ENCODE data around the gene KANK3. TPM values are rescaled to one million over a fixed set of nuclear protein-coding genes. Genes with fewer than 3 reads are reported as not detected.
"Not testable (repeated sequence)": the region's sequence is repeated elsewhere in the genome, so short reads cannot be mapped to it uniquely, and the experiment has no call there.

The KANK3 gene
- total and polyA plus RNA-seq, 9 of the 15 experiments (the other 6 are each of a cell fraction or from before 2014, with no cell fraction given) = 0.03 to 0.40 (median 0.08) TPM; not detected in 6

DNA sequence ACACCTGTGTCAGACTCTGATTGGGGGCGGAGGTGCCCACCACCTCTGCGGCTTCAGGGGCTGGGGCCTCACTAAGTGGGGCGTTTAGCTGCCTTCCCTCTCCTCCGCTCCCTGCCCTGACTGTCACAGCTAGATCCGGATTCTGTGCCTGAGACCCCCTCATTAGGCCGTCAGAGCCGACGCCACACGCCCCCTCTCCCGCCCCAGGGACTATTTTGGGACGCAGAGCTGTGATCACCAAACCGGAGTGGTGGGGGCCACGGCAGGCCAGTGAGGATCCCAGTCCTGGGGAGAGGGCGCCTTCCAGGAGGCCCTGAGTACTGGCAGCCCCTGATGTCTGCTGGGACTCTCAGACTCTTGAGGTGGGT is 762 bp downstream of the KANK3 start:
- Histone ChIP-seq H4K20me1 (replicated peaks; ENCODE audit: control insufficient read depth, insufficient read depth, low read length) (no peaks in the 10 kb centered on the region), H3K9me1 (ENCODE audit: control insufficient read depth, insufficient read depth, low read length) (no peaks in the 10 kb centered on the region), H2AFZ (ENCODE audit: low read depth, low read length) (no peak overlapping the region), H3K4me1 (replicated peaks in 1 of 2; ENCODE audit: control insufficient read depth in 2 of 2, insufficient read depth in 2 of 2, low read length in 2 of 2) (peaks cover 0 to 25% of the 10 kb centered on the region in 2 experiments; a peak in 3 of 5 replicates), H3K27me3 (ENCODE audit: control insufficient read depth in 2 of 2, insufficient read depth in 2 of 2, low read length in 2 of 2) (peaks cover 0 to 3% of the 10 kb centered on the region in 2 experiments; a peak in 1 of 5 replicates), H3K4me3 (no peak overlapping the region), H3K27ac (ENCODE audit: extremely low read depth, low read depth, low read length) (no peak overlapping the region), H3K9me3 (replicated peaks; ENCODE audit: control insufficient read depth, insufficient read depth, low read depth, low read length) (no peaks in the 10 kb centered on the region), H3K79me2 (ENCODE audit: control insufficient read depth, insufficient read depth, low read length) (no peaks in the 10 kb centered on the region), H3K4me2 (ENCODE audit: insufficient read depth, low read length) (no peak overlapping the region), H3K9ac (ENCODE audit: insufficient read depth in 1 of 2, low read depth in 2 of 2, low read length in 2 of 2) (peak overlapping the region in 1 of 2 experiments; percentile 58; a peak in 1 of 4 replicates), H3K36me3 (ENCODE audit: control insufficient read depth, insufficient read depth, low read length) (no peaks in the 10 kb centered on the region)
- ChIA-PET POLR2A (interaction anchor here (0.9 to 1.0 kb wide), 2 partner anchors 104 to 172 kb away, joined by 3 to 5 read pairs; partner anchors contain the start of gene ZNF414), CTCF (ENCODE audit: low intra/inter-chr PET ratio) (interaction anchor here (0.6 kb wide), 1 partner anchor 10 kb away, joined by 3 read pairs; no protein-coding TSS in a partner anchor)
- no TSS peak for BruUV-seq (replicated peaks)
- ATAC-seq = no peak
- TF ChIP-seq ZBTB1 (CRISPR knock-in tag; IDR thresholded peaks at IDR 0.05; ENCODE audit: borderline replicate concordance, low read depth) (no peak), STAT5B (CRISPR knock-in tag; IDR thresholded peaks at IDR 0.05) (no peak), CBFA2T2 (conservative IDR thresholded peaks at IDR 0.05) (no peak), ESRRA (IDR thresholded peaks at IDR 0.05; ENCODE audit: borderline replicate concordance, low read depth) (no peak), DDX20 (tag; IDR thresholded peaks at IDR 0.05; ENCODE audit: low read depth) (no peak), BACH1 (tag; IDR thresholded peaks at IDR 0.05) (no peak), ETV1 (tag; conservative IDR thresholded peaks at IDR 0.05; ENCODE audit: low read depth) (no peak)
- TF ChIP-seq, protein P1, sequence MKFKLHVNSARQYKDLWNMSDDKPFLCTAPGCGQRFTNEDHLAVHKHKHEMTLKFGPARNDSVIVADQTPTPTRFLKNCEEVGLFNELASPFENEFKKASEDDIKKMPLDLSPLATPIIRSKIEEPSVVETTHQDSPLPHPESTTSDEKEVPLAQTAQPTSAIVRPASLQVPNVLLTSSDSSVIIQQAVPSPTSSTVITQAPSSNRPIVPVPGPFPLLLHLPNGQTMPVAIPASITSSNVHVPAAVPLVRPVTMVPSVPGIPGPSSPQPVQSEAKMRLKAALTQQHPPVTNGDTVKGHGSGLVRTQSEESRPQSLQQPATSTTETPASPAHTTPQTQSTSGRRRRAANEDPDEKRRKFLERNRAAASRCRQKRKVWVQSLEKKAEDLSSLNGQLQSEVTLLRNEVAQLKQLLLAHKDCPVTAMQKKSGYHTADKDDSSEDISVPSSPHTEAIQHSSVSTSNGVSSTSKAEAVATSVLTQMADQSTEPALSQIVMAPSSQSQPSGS (CRISPR knock-in tag; IDR thresholded peaks at IDR 0.05) = no peak
- TF ChIP-seq, protein P2, sequence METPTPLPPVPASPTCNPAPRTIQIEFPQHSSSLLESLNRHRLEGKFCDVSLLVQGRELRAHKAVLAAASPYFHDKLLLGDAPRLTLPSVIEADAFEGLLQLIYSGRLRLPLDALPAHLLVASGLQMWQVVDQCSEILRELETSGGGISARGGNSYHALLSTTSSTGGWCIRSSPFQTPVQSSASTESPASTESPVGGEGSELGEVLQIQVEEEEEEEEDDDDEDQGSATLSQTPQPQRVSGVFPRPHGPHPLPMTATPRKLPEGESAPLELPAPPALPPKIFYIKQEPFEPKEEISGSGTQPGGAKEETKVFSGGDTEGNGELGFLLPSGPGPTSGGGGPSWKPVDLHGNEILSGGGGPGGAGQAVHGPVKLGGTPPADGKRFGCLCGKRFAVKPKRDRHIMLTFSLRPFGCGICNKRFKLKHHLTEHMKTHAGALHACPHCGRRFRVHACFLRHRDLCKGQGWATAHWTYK (CRISPR knock-in tag; IDR thresholded peaks at IDR 0.05) = no peak
- intact Hi-C loops (cut with micrococcal nuclease) (no loop called here), in situ Hi-C loops (cut with MboI) (no loop called here)
- no peak for FAIRE-seq
- 48% methylated on average over 13 of the region's 14 CpGs for WGBS (ENCODE audit: insufficient coverage, low coverage, missing lambda C conversion rate)
- DNase-seq (ENCODE audit: extremely low read depth in 1 of 4, low spot score in 3 of 4) = no peak

DNA sequence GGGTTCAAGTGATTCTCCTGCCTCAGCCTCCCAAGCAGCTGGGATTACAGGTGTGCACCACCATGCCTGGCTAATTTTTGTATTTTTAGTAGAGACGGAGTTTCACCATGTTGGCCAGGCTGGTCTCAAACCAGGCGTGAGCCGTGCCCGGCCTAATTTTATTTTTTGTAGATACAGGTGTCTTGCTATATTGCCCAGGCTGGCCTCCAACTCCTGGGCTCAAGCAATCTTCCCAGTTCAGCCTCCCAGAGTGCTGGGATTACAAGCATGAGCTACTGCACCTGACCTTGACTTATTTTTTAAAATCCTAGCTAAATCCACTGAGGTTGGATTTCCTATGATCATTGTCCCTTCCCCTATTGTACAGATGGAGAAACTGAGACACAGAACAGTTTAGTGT is 1.6 kb downstream of the KANK3 start:
- H3K4me2 ChIP-seq (ENCODE audit: insufficient read depth, low read length); H3K79me2 ChIP-seq (ENCODE audit: control insufficient read depth, insufficient read depth, low read length); ATAC-seq; H2AFZ ChIP-seq (ENCODE audit: low read depth, low read length); H4K20me1 ChIP-seq (replicated peaks; ENCODE audit: control insufficient read depth, insufficient read depth, low read length); H3K36me3 ChIP-seq (ENCODE audit: control insufficient read depth, insufficient read depth, low read length); H3K27ac ChIP-seq (ENCODE audit: extremely low read depth, low read depth, low read length); H3K9ac ChIP-seq (ENCODE audit: insufficient read depth in 1 of 2, low read depth in 2 of 2, low read length in 2 of 2); H3K9me1 ChIP-seq (ENCODE audit: control insufficient read depth, insufficient read depth, low read length); intact Hi-C loops (cut with micrococcal nuclease); H3K27me3 ChIP-seq (ENCODE audit: control insufficient read depth in 2 of 2, insufficient read depth in 2 of 2, low read length in 2 of 2); H3K9me3 ChIP-seq (replicated peaks; ENCODE audit: control insufficient read depth, insufficient read depth, low read depth, low read length); FAIRE-seq; DNase-seq (ENCODE audit: extremely low read depth in 1 of 4, low spot score in 3 of 4); CTCF ChIA-PET (ENCODE audit: low intra/inter-chr PET ratio); in situ Hi-C loops (cut with MboI); BruUV-seq (replicated peaks); H3K4me3 ChIP-seq: not testable (repeated sequence)
- WGBS (ENCODE audit: insufficient coverage, low coverage, missing lambda C conversion rate) = 82% methylated on average over 4 of the region's 4 CpGs
- POLR2A ChIA-PET = interaction anchor here (0.6 to 2.0 kb wide), 6 partner anchors 14 to 172 kb away, joined by 3 to 14 read pairs (median 4); partner anchors contain the start of gene ZNF414
- H3K4me1 ChIP-seq (replicated peaks in 1 of 2; ENCODE audit: control insufficient read depth in 2 of 2, insufficient read depth in 2 of 2, low read length in 2 of 2) = peaks cover 0 to 25% of the 10 kb centered on the region in 2 experiments; a peak in 3 of 5 replicates

Data from K562 (cell line).